Glutamatergic neuron (in vitro differentiated cells): ENCODE data around the gene AADACL3. TPM values are rescaled to one million over a fixed set of nuclear protein-coding genes. Genes with fewer than 3 reads are reported as not detected.

Experiments used
- DNase-seq: peaks from one replicate; pipeline ENCODE4 v3.0.0; 2022
- H3K27ac Mint-ChIP-seq: one replicate; pipeline ENCODE4 v1.8.0; 2020; ENCODE audit warnings: mild to moderate bottlenecking, mixed read lengths, inconsistent platforms; ENCODE audit not compliant: unreplicated experiment
- H3K27me3 Mint-ChIP-seq: one replicate; pipeline ENCODE4 v1.8.0; 2020; ENCODE audit warnings: mild to moderate bottlenecking, moderate library complexity, mixed read lengths, inconsistent platforms; ENCODE audit not compliant: unreplicated experiment
- H3K36me3 Mint-ChIP-seq: one replicate; pipeline ENCODE4 v1.8.0; 2020; ENCODE audit warnings: mild to moderate bottlenecking, mixed read lengths, inconsistent platforms; ENCODE audit not compliant: unreplicated experiment
- H3K4me1 Mint-ChIP-seq: one replicate; pipeline ENCODE4 v1.8.0; 2020; ENCODE audit warnings: mild to moderate bottlenecking, low read depth, mixed read lengths, inconsistent platforms; ENCODE audit not compliant: unreplicated experiment
- H3K4me3 Mint-ChIP-seq: one replicate; pipeline ENCODE4 v1.8.0; 2020; ENCODE audit warnings: mild to moderate bottlenecking, mixed read lengths, inconsistent platforms; ENCODE audit not compliant: unreplicated experiment
- H3K9me3 Mint-ChIP-seq: one replicate; pipeline ENCODE4 v1.8.0; 2020; ENCODE audit warnings: mild to moderate bottlenecking, moderate library complexity, mixed read lengths, inconsistent platforms; ENCODE audit not compliant: unreplicated experiment
- total RNA-seq: library from RNA; stranded (reverse); fragmentation: NEBNext Ultra II Directional; extraction: Animal tissue kit (Norgen Biotek cat#: 25700); gene quantifications from one replicate; pipeline ENCODE4 v1.2.1, GENCODE V29; 2021; ENCODE audit not compliant: unreplicated experiment
- TF ChIP-seq, protein P1 (sequence below): fragments of 200-600 bp; sonication (generic); IDR thresholded peaks from one replicate; pipeline ENCODE4 v1.5.0; 2021; ENCODE audit not compliant: partially characterized antibody, unreplicated experiment

Gene AADACL3
- total RNA-seq, 1 donor from 2014 or later: not detected

DNA sequence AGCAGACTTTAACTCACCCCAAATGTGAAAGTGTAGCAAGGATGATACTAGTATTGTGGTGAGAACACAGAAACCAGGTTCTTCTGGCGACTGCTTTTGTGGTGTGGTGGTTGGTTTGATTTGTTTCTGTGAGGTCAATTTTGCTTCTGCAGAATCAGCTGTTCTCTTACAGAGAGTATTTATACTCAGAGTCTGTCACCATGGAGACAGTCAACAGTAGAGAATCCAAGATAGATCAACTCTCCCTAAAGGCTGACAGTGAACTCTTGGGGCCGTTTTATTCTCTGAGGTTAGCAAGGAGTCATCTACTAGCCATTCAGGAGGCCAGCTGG is 30.0 kb downstream of the AADACL3 start, which contains the start of gene CFAP107:
Gene CFAP107 (plus strand): TSS at position 209 of the 332 bp plus-strand sequence. CDS start 231 bp downstream, outside the sequence.
- Mint-ChIP-seq H3K4me1 (no peaks in the 10 kb centered on the region), H3K36me3 (peaks cover 15% of the 10 kb centered on the region), H3K4me3 (no peak within 1 kb of the TSS), H3K9me3 (no peaks in the 10 kb centered on the region), H3K27ac (no peak within 1 kb of the TSS), H3K27me3 (peaks cover 3% of the 10 kb centered on the region)
- DNase-seq: no peak
- TF ChIP-seq, protein P1, sequence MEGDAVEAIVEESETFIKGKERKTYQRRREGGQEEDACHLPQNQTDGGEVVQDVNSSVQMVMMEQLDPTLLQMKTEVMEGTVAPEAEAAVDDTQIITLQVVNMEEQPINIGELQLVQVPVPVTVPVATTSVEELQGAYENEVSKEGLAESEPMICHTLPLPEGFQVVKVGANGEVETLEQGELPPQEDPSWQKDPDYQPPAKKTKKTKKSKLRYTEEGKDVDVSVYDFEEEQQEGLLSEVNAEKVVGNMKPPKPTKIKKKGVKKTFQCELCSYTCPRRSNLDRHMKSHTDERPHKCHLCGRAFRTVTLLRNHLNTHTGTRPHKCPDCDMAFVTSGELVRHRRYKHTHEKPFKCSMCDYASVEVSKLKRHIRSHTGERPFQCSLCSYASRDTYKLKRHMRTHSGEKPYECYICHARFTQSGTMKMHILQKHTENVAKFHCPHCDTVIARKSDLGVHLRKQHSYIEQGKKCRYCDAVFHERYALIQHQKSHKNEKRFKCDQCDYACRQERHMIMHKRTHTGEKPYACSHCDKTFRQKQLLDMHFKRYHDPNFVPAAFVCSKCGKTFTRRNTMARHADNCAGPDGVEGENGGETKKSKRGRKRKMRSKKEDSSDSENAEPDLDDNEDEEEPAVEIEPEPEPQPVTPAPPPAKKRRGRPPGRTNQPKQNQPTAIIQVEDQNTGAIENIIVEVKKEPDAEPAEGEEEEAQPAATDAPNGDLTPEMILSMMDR: no peak

DNA sequence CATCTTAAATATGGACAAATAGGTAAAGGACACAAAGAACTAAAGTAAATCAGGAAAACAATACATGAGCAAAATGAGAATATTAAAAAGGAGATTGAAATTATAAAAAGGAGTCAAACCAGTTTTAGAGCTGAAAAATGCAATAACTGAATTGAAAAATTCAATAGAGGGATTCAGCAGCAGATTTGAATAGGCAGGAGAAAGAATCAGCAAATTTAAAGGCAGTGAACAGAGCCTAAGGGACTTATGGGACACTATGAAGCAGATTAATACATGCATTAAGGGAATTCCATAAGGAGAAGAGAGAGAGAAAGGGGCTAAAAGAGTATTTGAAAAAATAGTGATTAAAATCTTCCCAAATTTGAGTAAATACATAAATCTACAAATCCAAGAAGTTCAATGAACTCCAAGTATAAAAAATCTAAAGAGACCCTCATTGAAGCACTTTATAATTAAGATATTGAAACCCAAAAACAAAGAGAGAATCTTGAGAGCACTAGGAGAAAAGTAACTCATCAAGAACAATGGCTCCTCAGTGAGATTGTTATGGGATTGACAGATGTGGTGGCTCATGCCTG is 33.0 kb downstream of the AADACL3 start:
- no peaks in the 10 kb centered on the region for H3K9me3 Mint-ChIP-seq
- no peak overlapping the region for H3K27ac Mint-ChIP-seq
- no peaks in the 10 kb centered on the region for H3K27me3 Mint-ChIP-seq
- peaks cover 15% of the 10 kb centered on the region for H3K36me3 Mint-ChIP-seq
- no peak overlapping the region for H3K4me3 Mint-ChIP-seq
- no peak for DNase-seq
- H3K4me1 Mint-ChIP-seq: no peaks in the 10 kb centered on the region
- TF ChIP-seq, protein P1: no peak

DNA sequence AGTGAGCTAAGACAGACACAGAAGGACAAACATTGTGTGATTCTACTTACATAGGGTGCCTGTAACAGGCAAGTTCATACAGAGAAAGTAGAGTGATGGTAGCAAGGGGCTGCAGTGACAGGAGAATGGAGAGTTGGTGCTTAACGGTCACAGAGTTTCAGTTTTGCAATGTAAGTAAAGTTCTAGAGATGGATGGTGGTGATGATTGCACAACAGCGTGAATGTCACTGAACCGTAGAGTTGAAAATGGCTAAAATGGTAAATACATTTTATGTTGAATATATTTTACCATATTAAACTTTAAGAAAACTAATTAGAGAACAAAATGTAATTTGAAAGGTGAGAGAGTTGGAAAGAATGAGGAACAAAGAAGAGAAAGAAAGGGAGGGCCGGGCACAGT is 38.8 kb downstream of the AADACL3 start:
- peaks cover 3% of the 10 kb centered on the region for H3K27me3 Mint-ChIP-seq
- TF ChIP-seq, protein P1: no peak
- no peak overlapping the region for H3K27ac Mint-ChIP-seq
- H3K4me1 Mint-ChIP-seq: no peaks in the 10 kb centered on the region
- H3K4me3 Mint-ChIP-seq: no peak overlapping the region
- H3K36me3 Mint-ChIP-seq: no peaks in the 10 kb centered on the region
- H3K9me3 Mint-ChIP-seq: no peaks in the 10 kb centered on the region
- DNase-seq: no peak

DNA sequence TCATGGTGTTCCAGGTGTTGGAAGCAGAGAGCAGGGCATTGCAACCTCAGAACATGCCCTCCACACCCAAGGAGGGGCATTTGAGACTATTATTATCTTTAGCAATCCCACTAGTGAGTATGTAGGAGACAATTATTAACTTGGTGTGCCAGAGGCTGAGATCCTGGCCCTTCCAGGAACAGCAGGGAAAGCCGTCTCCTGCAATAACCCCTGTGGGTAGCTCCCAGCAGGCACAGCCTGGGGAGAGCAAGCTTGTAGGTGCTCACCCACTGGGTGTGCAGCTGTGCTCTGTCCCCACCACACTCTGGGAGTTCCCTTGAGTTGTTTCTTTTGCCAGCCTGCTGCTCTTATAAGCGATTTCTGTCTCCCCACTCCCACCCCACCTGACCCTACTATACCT is 40.4 kb downstream of the AADACL3 start:
- Mint-ChIP-seq H3K4me1 (no peaks in the 10 kb centered on the region), H3K27me3 (peaks cover 9% of the 10 kb centered on the region), H3K27ac (no peak overlapping the region), H3K4me3 (no peak overlapping the region), H3K9me3 (no peaks in the 10 kb centered on the region), H3K36me3 (no peaks in the 10 kb centered on the region)
- TF ChIP-seq, protein P1: no peak
- no peak for DNase-seq

DNA sequence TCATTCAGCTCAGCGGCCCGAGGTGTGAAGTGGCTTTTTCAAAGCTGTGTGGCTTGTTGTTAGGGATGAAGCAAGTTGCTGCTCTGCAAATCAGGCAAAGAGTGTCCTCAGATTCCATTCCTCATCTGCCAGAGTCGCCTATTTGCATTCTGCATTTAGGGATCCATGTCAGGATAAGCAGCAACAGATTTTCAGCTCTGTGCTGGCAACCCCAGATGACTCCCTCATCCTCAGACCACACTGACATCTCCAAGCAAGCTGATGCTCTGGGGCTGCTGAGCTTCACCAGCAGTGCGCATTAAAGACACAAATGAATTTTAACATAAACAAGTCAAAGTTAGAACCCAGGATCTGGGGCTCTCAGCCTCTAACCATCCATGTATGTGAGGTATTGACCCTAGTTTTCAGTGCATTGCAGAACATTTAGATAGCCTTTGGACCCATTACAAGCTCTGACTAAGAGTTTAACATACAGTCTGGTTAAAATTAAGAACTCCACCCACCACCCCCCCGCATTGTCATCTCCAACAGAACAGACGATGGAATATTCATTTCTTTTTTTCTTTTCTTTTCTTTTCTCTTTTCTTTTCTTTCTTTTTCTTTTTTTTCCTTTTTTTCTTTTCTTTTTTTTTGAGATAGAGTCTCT is 41.0 kb downstream of the AADACL3 start:
- DNase-seq: no peak
- no peak overlapping the region for H3K27ac Mint-ChIP-seq
- H3K9me3 Mint-ChIP-seq: no peaks in the 10 kb centered on the region
- H3K36me3 Mint-ChIP-seq: no peaks in the 10 kb centered on the region
- H3K27me3 Mint-ChIP-seq: peaks cover 9% of the 10 kb centered on the region
- TF ChIP-seq, protein P1: no peak
- H3K4me1 Mint-ChIP-seq: no peaks in the 10 kb centered on the region
- H3K4me3 Mint-ChIP-seq: no peak overlapping the region
